ENCODE results near the gene SLC25A3.
"Not testable (repeated sequence)": the region's sequence is repeated elsewhere in the genome, so short reads cannot be mapped to it uniquely, and the experiment has no call there.

Gene SLC25A3

DNA sequence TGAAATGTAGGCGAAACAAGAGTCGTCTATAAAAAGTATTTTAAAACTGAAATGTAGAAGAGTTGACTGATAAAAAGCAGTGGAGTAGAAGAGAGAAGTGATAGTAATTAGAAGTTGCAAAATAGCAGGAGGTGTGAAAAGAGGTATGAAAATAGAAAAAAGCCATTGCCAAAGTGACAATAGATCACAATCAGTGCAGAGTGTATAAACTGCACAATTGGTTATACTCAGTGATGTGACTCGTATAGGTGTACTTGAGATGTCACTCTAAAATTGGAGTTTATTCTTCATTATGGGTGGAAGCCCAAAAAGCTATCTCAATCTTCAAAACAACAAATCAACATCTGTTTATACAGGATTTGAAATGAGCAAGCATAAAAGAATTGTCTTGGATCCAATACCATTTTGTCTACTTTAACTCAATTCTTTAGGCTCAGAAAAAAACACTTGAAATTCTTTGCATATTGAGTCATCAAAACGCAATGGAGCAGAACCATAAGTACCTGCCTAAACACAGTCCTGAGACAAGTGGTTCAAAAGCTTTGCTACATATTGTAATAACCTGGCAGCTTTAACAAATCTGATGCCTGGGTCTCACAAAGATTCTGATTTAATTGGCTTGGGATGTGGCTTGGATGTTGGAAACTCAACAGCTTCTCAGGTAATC lies 42.3 kb downstream of the SLC25A3 start:
- peaks cover 47% of the 10 kb centered on the region for H3K79me2 ChIP-seq (ENCODE audit: low read length)
- no peak overlapping the region for H3K9ac ChIP-seq (ENCODE audit: low read length)
- peak overlapping the region; percentile 13 for H3K4me2 ChIP-seq (ENCODE audit: low read length)

DNA sequence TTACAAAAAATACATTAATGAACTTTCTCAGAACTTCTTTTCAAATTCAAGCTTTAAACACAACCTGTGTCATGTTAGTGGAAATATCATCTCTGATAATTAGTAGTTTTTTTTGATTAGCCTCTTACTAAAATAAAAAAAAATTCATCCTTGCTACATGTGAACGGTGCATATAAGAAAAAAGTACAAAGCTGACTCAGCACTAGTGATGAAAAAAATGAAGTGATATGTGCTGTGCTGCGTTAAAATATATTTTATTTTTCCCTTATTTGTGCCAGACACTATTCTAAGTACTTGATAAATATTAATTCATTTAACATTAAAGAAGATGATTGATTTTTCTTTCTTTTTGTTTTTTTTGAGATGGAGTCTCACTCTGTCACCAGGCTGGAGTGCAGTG lies 43.6 kb downstream of the SLC25A3 start:
- H3K79me2 ChIP-seq (ENCODE audit: low read length): peaks cover 58% of the 10 kb centered on the region
- H3K27me3 ChIP-seq (ENCODE audit: low read depth, low read length): no peaks in the 10 kb centered on the region
- no peak overlapping the region for H3K4me2 ChIP-seq (ENCODE audit: low read length)
- no peak overlapping the region for H2AFZ ChIP-seq (ENCODE audit: low read depth, low read length)
- peaks cover 34% of the 10 kb centered on the region for H4K20me1 ChIP-seq (ENCODE audit: insufficient read depth, low read length)
- H3K4me1 ChIP-seq (ENCODE audit: low read length): peaks cover 16% of the 10 kb centered on the region
- peaks cover 28% of the 10 kb centered on the region for H3K36me3 ChIP-seq (replicated peaks; ENCODE audit: low read depth, low read length)
- no peaks in the 10 kb centered on the region for H3K9me3 ChIP-seq (ENCODE audit: insufficient read depth, low read length)
- no peak overlapping the region for H3K4me3 ChIP-seq (ENCODE audit: low read length)
- no peak overlapping the region for H3K9ac ChIP-seq (ENCODE audit: low read length)
- no peak overlapping the region for H3K27ac ChIP-seq (ENCODE audit: low read length)
- TF ChIP-seq, protein P1, sequence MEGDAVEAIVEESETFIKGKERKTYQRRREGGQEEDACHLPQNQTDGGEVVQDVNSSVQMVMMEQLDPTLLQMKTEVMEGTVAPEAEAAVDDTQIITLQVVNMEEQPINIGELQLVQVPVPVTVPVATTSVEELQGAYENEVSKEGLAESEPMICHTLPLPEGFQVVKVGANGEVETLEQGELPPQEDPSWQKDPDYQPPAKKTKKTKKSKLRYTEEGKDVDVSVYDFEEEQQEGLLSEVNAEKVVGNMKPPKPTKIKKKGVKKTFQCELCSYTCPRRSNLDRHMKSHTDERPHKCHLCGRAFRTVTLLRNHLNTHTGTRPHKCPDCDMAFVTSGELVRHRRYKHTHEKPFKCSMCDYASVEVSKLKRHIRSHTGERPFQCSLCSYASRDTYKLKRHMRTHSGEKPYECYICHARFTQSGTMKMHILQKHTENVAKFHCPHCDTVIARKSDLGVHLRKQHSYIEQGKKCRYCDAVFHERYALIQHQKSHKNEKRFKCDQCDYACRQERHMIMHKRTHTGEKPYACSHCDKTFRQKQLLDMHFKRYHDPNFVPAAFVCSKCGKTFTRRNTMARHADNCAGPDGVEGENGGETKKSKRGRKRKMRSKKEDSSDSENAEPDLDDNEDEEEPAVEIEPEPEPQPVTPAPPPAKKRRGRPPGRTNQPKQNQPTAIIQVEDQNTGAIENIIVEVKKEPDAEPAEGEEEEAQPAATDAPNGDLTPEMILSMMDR (IDR thresholded peaks at IDR 0.05; ENCODE audit: low read depth, low read length): no peak
- TF ChIP-seq EZH2phosphoT487 (IDR thresholded peaks at IDR 0.05; ENCODE audit: low read depth): no peak

More for the DNA sequence above, 42.3 kb downstream of the SLC25A3 start:
- no peak overlapping the region for H2AFZ ChIP-seq (ENCODE audit: low read depth, low read length)
- H3K27ac ChIP-seq (ENCODE audit: low read length): no peak overlapping the region
- no peaks in the 10 kb centered on the region for H3K27me3 ChIP-seq (ENCODE audit: low read depth, low read length)
- peaks cover 34% of the 10 kb centered on the region for H4K20me1 ChIP-seq (ENCODE audit: insufficient read depth, low read length)
- peaks cover 16% of the 10 kb centered on the region for H3K4me1 ChIP-seq (ENCODE audit: low read length)
- TF ChIP-seq, protein P1 (IDR thresholded peaks at IDR 0.05; ENCODE audit: low read depth, low read length): no peak
- no peak for TF ChIP-seq EZH2phosphoT487 (IDR thresholded peaks at IDR 0.05; ENCODE audit: low read depth)
- no peak overlapping the region for H3K4me3 ChIP-seq (ENCODE audit: low read length)
- peaks cover 21% of the 10 kb centered on the region for H3K36me3 ChIP-seq (replicated peaks; ENCODE audit: low read depth, low read length)
- no peaks in the 10 kb centered on the region for H3K9me3 ChIP-seq (ENCODE audit: insufficient read depth, low read length)

DNA sequence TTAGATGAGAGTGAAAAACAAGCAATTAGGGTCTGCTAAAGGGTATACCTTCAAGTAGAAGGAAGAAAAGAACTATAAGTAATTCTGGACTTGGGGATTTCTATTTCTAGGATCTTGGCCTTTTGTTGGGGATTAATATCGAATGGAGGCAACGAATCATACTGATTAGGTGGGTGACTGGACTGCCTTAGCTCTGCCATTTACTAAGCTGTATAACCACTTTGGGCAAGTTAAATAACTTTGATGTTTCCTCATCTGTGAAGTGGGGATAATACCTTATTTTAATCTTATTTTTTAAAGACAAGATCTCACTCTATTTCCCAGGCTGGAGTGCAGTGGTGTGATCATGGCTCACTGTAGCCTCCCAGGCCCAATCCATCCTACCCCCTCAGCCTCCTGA lies 44.5 kb downstream of the SLC25A3 start:
- H3K79me2 ChIP-seq (ENCODE audit: low read length): peaks cover 64% of the 10 kb centered on the region
- H3K9me3 ChIP-seq (ENCODE audit: insufficient read depth, low read length): no peaks in the 10 kb centered on the region
- H3K4me2 ChIP-seq (ENCODE audit: low read length): no peak overlapping the region
- H4K20me1 ChIP-seq (ENCODE audit: insufficient read depth, low read length): peaks cover 34% of the 10 kb centered on the region
- H3K9ac ChIP-seq (ENCODE audit: low read length): no peak overlapping the region
- TF ChIP-seq, protein P1 (IDR thresholded peaks at IDR 0.05; ENCODE audit: low read depth, low read length): no peak
- no peak for TF ChIP-seq EZH2phosphoT487 (IDR thresholded peaks at IDR 0.05; ENCODE audit: low read depth)
- H2AFZ ChIP-seq (ENCODE audit: low read depth, low read length): no peak overlapping the region
- H3K27me3 ChIP-seq (ENCODE audit: low read depth, low read length): no peaks in the 10 kb centered on the region
- H3K4me1 ChIP-seq (ENCODE audit: low read length): peaks cover 17% of the 10 kb centered on the region
- H3K36me3 ChIP-seq (replicated peaks; ENCODE audit: low read depth, low read length): peaks cover 21% of the 10 kb centered on the region
- H3K4me3 ChIP-seq (ENCODE audit: low read length): no peak overlapping the region
- no peak overlapping the region for H3K27ac ChIP-seq (ENCODE audit: low read length)

DNA sequence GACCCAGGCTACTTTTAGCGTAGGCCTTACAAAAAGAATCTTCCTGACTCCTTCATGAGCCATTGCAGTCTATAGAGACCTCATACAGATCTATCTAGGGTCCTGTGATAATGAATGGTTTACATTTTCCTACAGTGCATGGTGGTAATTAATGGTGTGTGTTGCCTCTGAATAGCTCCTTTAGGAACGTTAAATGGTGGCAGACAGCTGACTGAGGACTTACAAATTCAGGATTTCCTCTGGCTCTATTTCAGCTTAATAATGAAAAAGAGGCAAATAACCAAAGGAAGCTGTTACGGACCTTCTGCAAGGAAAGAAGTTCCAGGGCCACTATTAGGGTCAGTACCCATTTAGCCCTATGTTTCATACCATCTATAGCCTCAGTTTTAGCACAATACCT lies 46.0 kb downstream of the SLC25A3 start:
- Histone ChIP-seq H3K4me1 (ENCODE audit: low read length) (peaks cover 22% of the 10 kb centered on the region), H3K27me3 (ENCODE audit: low read depth, low read length) (no peaks in the 10 kb centered on the region), H4K20me1 (ENCODE audit: insufficient read depth, low read length) (peaks cover 34% of the 10 kb centered on the region), H3K9ac (ENCODE audit: low read length) (no peak overlapping the region), H3K4me3 (ENCODE audit: low read length) (no peak overlapping the region), H3K4me2 (ENCODE audit: low read length) (no peak overlapping the region), H3K27ac (ENCODE audit: low read length) (no peak overlapping the region), H3K9me3 (ENCODE audit: insufficient read depth, low read length) (no peaks in the 10 kb centered on the region), H3K79me2 (ENCODE audit: low read length) (peaks cover 72% of the 10 kb centered on the region), H3K36me3 (replicated peaks; ENCODE audit: low read depth, low read length) (peaks cover 19% of the 10 kb centered on the region), H2AFZ (ENCODE audit: low read depth, low read length) (no peak overlapping the region)
- TF ChIP-seq, protein P1 (IDR thresholded peaks at IDR 0.05; ENCODE audit: low read depth, low read length): no peak
- no peak for TF ChIP-seq EZH2phosphoT487 (IDR thresholded peaks at IDR 0.05; ENCODE audit: low read depth)

DNA sequence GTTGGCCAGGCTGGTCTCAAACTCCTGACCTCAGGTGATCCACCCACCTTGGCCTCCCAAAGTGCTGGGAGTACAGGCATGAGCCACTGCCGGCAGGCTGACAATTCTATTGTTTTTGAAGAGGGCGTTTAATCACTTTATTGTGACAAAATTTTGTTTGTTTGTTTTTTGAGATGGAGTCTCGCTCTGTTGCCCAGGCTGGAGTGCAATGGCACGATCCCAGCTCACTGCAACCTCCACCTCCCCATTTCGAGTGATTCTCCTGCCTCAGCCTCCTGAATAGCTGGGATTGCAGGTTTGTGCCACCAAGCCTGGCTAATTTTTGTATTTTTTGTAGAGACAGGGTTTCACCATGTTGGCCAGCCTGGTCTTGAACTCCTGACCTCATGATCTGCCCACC lies 49.3 kb downstream of the SLC25A3 start:
- H3K4me3 ChIP-seq (ENCODE audit: low read length); H3K27me3 ChIP-seq (ENCODE audit: low read depth, low read length); H2AFZ ChIP-seq (ENCODE audit: low read depth, low read length); H3K9ac ChIP-seq (ENCODE audit: low read length); H3K27ac ChIP-seq (ENCODE audit: low read length); H3K9me3 ChIP-seq (ENCODE audit: insufficient read depth, low read length): not testable (repeated sequence)
- Histone ChIP-seq H3K36me3 (replicated peaks; ENCODE audit: low read depth, low read length) (peaks cover 16% of the 10 kb centered on the region), H3K79me2 (ENCODE audit: low read length) (peaks cover 65% of the 10 kb centered on the region), H4K20me1 (ENCODE audit: insufficient read depth, low read length) (peaks cover 20% of the 10 kb centered on the region), H3K4me2 (ENCODE audit: low read length) (peak overlapping the region; percentile 86), H3K4me1 (ENCODE audit: low read length) (peaks cover 14% of the 10 kb centered on the region)

Measured in OCI-LY3 (cell line).